SK-N-SH (cell line): ENCODE data around the gene FRMD5. TPM values are rescaled to one million over a fixed set of nuclear protein-coding genes. Genes with fewer than 3 reads are reported as not detected.
A peak's percentile ranks its signal among the peaks of the same experiment; 100 is the strongest.

ENCODE experiments used
- CTCF ChIA-PET: fragments of 300-600, 350-600 bp; formaldehyde crosslinking; extraction: SDS; loops from one replicate; lab custom pipeline; 2021; lab: Yijun Ruan, JAX
- POLR2A ChIA-PET: fragments of 350-600 bp; sonication (Branson Sonifier 250); formaldehyde crosslinking; extraction: SDS; loops from one replicate; lab custom pipeline; 2020; ENCODE audit warnings: antibody characterized with exemption, inconsistent platforms; lab: Yijun Ruan, JAX
- DNase-seq: peaks from one replicate; pipeline ENCODE4 v3.0.0; 2012
- H2AFZ ChIP-seq: fragments of 200-600 bp; sonication (generic); 2 replicates; pipeline ENCODE4 v1.8.1; 2016; ENCODE audit warnings: antibody characterized with exemption, mild to moderate bottlenecking, low read depth
- H3F3A ChIP-seq: fragments of 200-600 bp; sonication (generic); replicated peaks from 2 replicates; pipeline ENCODE3; 2016; ENCODE audit warnings: antibody characterized with exemption, mild to moderate bottlenecking; ENCODE audit not compliant: insufficient read depth
- H3K27ac ChIP-seq, 2 experiments: fragments of 200-500 bp in 1 of 2; fragments of 200-600 bp in 1 of 2; sonication (Bioruptor generic) in 1 of 2; sonication (generic), shearing (Covaris generic) in 1 of 2; 2 replicates each; pipeline versions ENCODE4 v1.5.1 to v1.6.1; 2014 to 2016; ENCODE audit warnings: low read depth in 2 of 2, inconsistent platforms in 1 of 2, low read length in 1 of 2, mild to moderate bottlenecking in 1 of 2, mixed read lengths in 1 of 2
- H3K27me3 ChIP-seq: fragments of 200-600 bp; sonication (generic), shearing (Covaris generic); 2 replicates; pipeline ENCODE4 v1.6.1; 2016; ENCODE audit warnings: mixed run types; ENCODE audit not compliant: insufficient read depth
- H3K36me3 ChIP-seq, 2 experiments: fragments of 200-500 bp in 1 of 2; fragments of 200-600 bp in 1 of 2; sonication (Bioruptor generic) in 1 of 2; sonication (generic) in 1 of 2; replicated peaks in 1 of 2; 2 replicates each; pipeline versions ENCODE3 to v1.5.1; 2014 to 2016; ENCODE audit warnings: low read length in 1 of 2, mild to moderate bottlenecking in 1 of 2; ENCODE audit not compliant: insufficient read depth in 2 of 2, control insufficient read depth in 1 of 2
- H3K4me1 ChIP-seq, 2 experiments: fragments of 200-500 bp in 1 of 2; fragments of 200-600 bp in 1 of 2; sonication (Bioruptor generic) in 1 of 2; sonication (generic), shearing (Covaris generic) in 1 of 2; 2 replicates each; pipeline versions ENCODE4 v1.5.1 to v1.6.1; 2014 to 2016; ENCODE audit warnings: low read depth in 1 of 2, low read length in 1 of 2, mixed run types in 1 of 2; ENCODE audit not compliant: insufficient read depth in 2 of 2, control insufficient read depth in 1 of 2
- H3K4me2 ChIP-seq: fragments of 200-600 bp; sonication (generic), shearing (Covaris generic); 2 replicates; pipeline ENCODE4 v1.6.1; 2017; ENCODE audit warnings: mixed run types
- H3K4me3 ChIP-seq, 2 experiments: fragments of 200-500 bp in 1 of 2; fragments of 200-600 bp in 1 of 2; sonication (Bioruptor generic) in 1 of 2; sonication (generic), shearing (Covaris generic) in 1 of 2; 2 replicates each; pipeline versions ENCODE4 v1.5.1 to v1.8.1; 2014 to 2016; ENCODE audit warnings: low read depth in 2 of 2, inconsistent platforms in 1 of 2, low read length in 1 of 2, mild to moderate bottlenecking in 1 of 2, mixed read lengths in 1 of 2, moderate library complexity in 1 of 2
- H3K79me2 ChIP-seq: fragments of 200-600 bp; sonication (generic); 2 replicates; pipeline ENCODE4 v1.8.1; 2017; ENCODE audit warnings: mild to moderate bottlenecking; ENCODE audit not compliant: insufficient read depth
- H3K9ac ChIP-seq: fragments of 200-600 bp; sonication (generic); 2 replicates; pipeline ENCODE4 v1.6.1; 2017; ENCODE audit warnings: mixed run types
- H3K9me2 ChIP-seq: fragments of 200-600 bp; sonication (generic); 2 replicates; pipeline ENCODE4 v1.6.1; 2017; ENCODE audit warnings: mixed run types
- H3K9me3 ChIP-seq: fragments of 200-600 bp; sonication (generic); 2 replicates; pipeline ENCODE4 v1.6.1; 2017; ENCODE audit warnings: mixed run types, mild to moderate bottlenecking, moderate library complexity
- H4K20me1 ChIP-seq: fragments of 200-600 bp; sonication (generic); 2 replicates; pipeline ENCODE4 v1.6.1; 2017; ENCODE audit warnings: mild to moderate bottlenecking, mixed run types; ENCODE audit not compliant: insufficient read depth
- CTCF ChIP-seq: fragments of 200-600 bp; sonication (generic); IDR thresholded peaks from 2 replicates; pipeline ENCODE4 v1.6.1; 2017; ENCODE audit warnings: antibody characterized with exemption, mild to moderate bottlenecking, moderate library complexity
- EP300 ChIP-seq, 2 experiments: IDR thresholded peaks; 2 replicates each; pipeline versions ENCODE4 v1.4.0 to v1.6.1; 2012; ENCODE audit warnings: borderline replicate concordance in 1 of 2, low read depth in 1 of 2, low read length in 1 of 2
- FOXJ3 ChIP-seq: sonication (generic); formaldehyde crosslinking; IDR thresholded peaks from 2 replicates; pipeline ENCODE4 v1.5.1; 2020; ENCODE audit warnings: mild to moderate bottlenecking, missing genetic modification reagents
- FOXM1 ChIP-seq: IDR thresholded peaks from 2 replicates; pipeline ENCODE4 v1.4.0; 2012; ENCODE audit warnings: low read depth, mild to moderate bottlenecking
- JUND ChIP-seq: IDR thresholded peaks from 2 replicates; pipeline ENCODE4 v1.4.0; 2012
- MAX ChIP-seq: IDR thresholded peaks from 2 replicates; pipeline ENCODE4 v1.4.0; 2012; ENCODE audit warnings: low read depth
- PBX3 ChIP-seq: IDR thresholded peaks from 2 replicates; pipeline ENCODE4; 2012
- RAD21 ChIP-seq: IDR thresholded peaks from 2 replicates; pipeline ENCODE4 v1.6.1; 2012; ENCODE audit warnings: mild to moderate bottlenecking, low read length
- RCOR1 ChIP-seq: fragments of 150-350 bp; IDR thresholded peaks from 2 replicates; pipeline ENCODE4 v1.6.1; 2017; ENCODE audit warnings: antibody characterized with exemption, low read length
- SIN3A ChIP-seq: IDR thresholded peaks from 2 replicates; pipeline ENCODE4 v1.6.1; 2012; ENCODE audit warnings: low read depth, mild to moderate bottlenecking, low read length, moderate library complexity, borderline replicate concordance
- WGBS: methylation state at CpG from one replicate; pipeline ENCODE4 v1.1.6; 2017; ENCODE audit warnings: low lambda C conversion rate; 5-methylcytosine and 5-hydroxymethylcytosine counted together
- polyA plus RNA-seq, 3 experiments: library from polyadenylated mRNA; depleted of rRNA; stranded (reverse); fragments of >200 nt; gene quantifications; 2 replicates each; pipeline ENCODE4 v1.2.3, GENCODE V29; 2012

Gene FRMD5
- polyA plus RNA-seq, 1 of the 3 experiments (the other 2 are of a cell fraction) = 24.8 TPM

GRCh38 chr15:44222478-44222877 is 27.4 kb upstream of the FRMD5 start:
- Histone ChIP-seq H3K27me3 (no peaks in the 10 kb centered on the region), H3K9ac (no peak overlapping the region), H3K79me2 (no peaks in the 10 kb centered on the region), H3K9me2 (no peaks in the 10 kb centered on the region), H3F3A (peaks cover 9% of the 10 kb centered on the region), H4K20me1 (no peaks in the 10 kb centered on the region), H3K9me3 (no peaks in the 10 kb centered on the region), H3K27ac (peak overlapping the region in 1 of 2 experiments; percentile 17; a peak in 1 of 4 replicates), H3K4me2 (0 out of 2 replicates have a peak overlapping the region, but pooled peaks have one; percentile 8), H3K4me3 (no peak overlapping the region), H3K4me1 (peaks cover 0 to 4% of the 10 kb centered on the region in 2 experiments; a peak in 2 of 4 replicates), H3K36me3 (no peaks in the 10 kb centered on the region), H2AFZ (peak overlapping the region; percentile 75; the same call in 1 of the 2 replicates)
- CTCF ChIA-PET = interaction anchor here (0.7 to 0.8 kb wide), 2 partner anchors 318 to 350 kb away, joined by 3 read pairs; no protein-coding TSS in a partner anchor
- no peak for DNase-seq
- WGBS = 9% methylated on average over 1 of the region's 1 CpG
- POLR2A ChIA-PET = no interaction called here
- TF ChIP-seq EP300 (IDR thresholded peaks at IDR 0.05; ENCODE audit: borderline replicate concordance in 1 of 2, low read depth in 1 of 2, low read length in 1 of 2) = no peak
- no peak for TF ChIP-seq CTCF
- no peak for TF ChIP-seq JUND
- no peak for TF ChIP-seq FOXJ3 (CRISPR knock-in tag)
- no peak for TF ChIP-seq RCOR1
- TF ChIP-seq SIN3A = no peak
- no peak for TF ChIP-seq FOXM1
- TF ChIP-seq PBX3 = no peak
- no peak for TF ChIP-seq MAX

- 84% methylated on average over 3 of the region's 3 CpGs for WGBS
- TF ChIP-seq RAD21 (0 out of 2 replicates have a peak, but pooled peaks have one; percentile 3), PBX3 (no peak)
- no peak overlapping the region for H3K4me2 ChIP-seq
- no peaks in the 10 kb centered on the region for H3K9me3 ChIP-seq
- H3K36me3 ChIP-seq = no peaks in the 10 kb centered on the region
- no peak overlapping the region for H2AFZ ChIP-seq
- DNase-seq = no peak
- H3K27ac ChIP-seq = peak overlapping the region in 1 of 2 experiments; percentile 26; a peak in 1 of 4 replicates
- ChIA-PET CTCF (interaction anchor here (0.6 to 3.8 kb wide), 28 partner anchors 9 to 351 kb away, joined by 3 to 23 read pairs (median 4); partner anchors contain the start of gene EIF3J), POLR2A (no interaction called here)
- H3K27me3 ChIP-seq = no peaks in the 10 kb centered on the region
- no peaks in the 10 kb centered on the region for H4K20me1 ChIP-seq
- no peak overlapping the region for H3K4me3 ChIP-seq
- H3K9me2 ChIP-seq = no peaks in the 10 kb centered on the region
- H3F3A ChIP-seq = peaks cover 20% of the 10 kb centered on the region
- no peak overlapping the region for H3K9ac ChIP-seq
- H3K4me1 ChIP-seq = peaks cover 0 to 15% of the 10 kb centered on the region in 2 experiments; a peak in 3 of 4 replicates
- no peaks in the 10 kb centered on the region for H3K79me2 ChIP-seq
Measured at GRCh38 chr15:44219073-44219472, 24.0 kb upstream of the FRMD5 start.
